Glomerular visceral epithelial cell (primary cell): ENCODE measurements around the gene KRTAP6-2.

Experiments used
- DNase-seq: peaks from one replicate; pipeline ENCODE4 v3.0.0-alpha.2; 2016; ENCODE audit errors: extremely low spot score

KRTAP6-2 gene, protein sequence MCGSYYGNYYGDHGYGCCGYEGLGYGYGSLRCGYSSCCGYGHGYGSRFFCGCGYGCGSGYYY

DNA sequence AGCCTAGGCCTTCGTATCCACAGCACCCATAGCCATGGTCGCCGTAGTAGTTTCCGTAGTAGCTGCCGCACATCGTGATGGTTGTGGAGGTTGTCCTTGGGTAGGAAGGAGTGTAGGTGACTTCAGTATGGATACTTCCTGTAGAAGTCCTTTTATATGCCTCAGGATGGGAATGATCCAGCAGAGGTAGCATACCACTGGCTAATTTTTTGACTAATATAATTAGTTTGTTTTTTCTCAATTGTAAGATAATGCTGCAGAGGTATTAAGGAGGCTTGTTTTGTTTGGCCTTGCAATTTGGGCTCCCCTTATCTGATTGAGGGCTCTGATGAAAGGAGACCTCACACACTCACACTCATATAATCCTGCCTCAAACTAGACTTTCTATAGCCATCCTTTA is at the start of gene KRTAP6-2:
Gene KRTAP6-2 (minus strand): TSS at position 101 of the 400 bp plus-strand sequence. CDS start 28 bp downstream, at position 73.
- DNase-seq, result no peak

DNA sequence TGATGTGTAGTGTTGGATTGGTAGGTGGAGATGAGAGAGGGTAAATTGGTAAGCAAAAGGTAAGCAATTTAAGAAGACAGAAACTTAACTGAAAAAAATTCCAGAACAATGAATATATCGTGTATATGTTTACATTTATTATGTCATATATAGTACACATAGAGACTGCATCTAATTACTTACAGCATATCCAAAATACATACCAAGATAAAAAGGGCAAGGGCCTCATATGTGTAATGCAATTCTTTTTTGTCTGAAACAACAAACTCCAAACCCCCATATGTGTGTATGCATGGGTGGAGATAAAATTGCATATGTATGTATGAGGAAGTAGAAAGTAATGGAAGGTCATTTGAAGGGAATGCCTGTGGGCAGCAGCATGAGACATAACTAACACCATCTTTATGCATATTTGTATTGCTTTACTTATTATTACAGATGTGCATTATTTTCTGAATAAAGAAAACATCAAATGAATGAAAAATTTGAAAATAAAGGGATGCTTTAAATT is 48.3 kb upstream of the KRTAP6-2 start:
- DNase-seq, result no peak

DNA sequence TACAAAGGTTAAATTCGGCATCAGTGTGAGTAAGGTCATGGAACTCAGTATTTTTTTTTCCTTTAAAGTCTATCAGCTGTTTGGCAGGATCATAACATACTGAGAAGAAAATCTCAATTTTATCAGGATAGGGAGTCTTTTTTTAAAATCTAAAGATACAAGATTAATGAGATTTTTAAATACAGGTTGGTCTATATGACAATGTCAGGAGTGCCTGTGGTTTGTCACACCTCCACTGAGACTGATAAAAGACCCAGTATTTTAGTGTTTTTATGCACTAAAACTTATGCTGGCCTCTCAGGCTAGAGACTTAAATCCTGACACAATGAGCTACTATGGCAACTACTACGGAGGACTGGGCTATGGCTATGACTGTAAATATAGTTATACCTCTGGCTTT is 43.9 kb upstream of the KRTAP6-2 start, which contains the start of gene KRTAP20-3:
Gene KRTAP20-3 (plus strand): TSS at position 301 of the 400 bp plus-strand sequence.
- DNase-seq, result no peak

DNA sequence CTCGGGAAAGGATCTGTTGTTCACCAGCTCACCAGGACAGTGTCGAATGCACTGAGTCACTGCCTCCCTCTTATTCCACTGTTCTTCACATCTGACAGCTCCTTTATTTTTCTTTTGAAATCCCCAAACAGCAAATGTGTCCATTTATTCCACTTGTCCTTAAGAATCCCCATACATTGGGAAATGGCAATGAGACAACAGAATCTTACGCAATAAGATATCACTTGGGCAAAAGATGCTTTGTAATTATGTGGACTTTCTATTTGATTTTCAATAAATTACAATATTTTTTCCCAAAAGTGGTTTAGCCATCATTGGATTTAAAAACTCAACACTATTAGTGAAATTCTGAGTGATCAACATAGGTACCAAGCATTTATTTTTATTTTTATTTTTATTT is 40.0 kb upstream of the KRTAP6-2 start:
- no peak for DNase-seq

DNA sequence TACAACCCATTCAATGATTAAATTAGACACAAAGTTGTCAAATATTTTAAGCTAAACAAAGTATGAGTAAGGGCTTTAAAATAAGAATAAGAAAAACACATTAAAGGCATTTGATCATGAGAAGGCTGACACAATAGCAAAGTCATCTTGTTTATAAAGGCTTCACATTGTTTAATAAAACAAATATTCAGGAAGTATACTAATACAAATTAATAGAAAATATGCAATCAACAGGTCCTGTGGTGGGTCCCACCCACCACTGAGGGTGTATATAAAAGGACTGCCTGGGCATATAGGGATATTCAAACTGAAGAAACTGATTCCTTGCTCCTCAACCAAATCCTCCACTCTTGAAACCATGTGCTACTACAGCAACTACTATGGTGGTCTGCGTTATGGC is 36.2 kb upstream of the KRTAP6-2 start, which contains the start of gene KRTAP20-2:
Gene KRTAP20-2 (plus strand): TSS at position 301 of the 400 bp plus-strand sequence. CDS start 58 bp downstream, at position 359.
- no peak for DNase-seq

DNA sequence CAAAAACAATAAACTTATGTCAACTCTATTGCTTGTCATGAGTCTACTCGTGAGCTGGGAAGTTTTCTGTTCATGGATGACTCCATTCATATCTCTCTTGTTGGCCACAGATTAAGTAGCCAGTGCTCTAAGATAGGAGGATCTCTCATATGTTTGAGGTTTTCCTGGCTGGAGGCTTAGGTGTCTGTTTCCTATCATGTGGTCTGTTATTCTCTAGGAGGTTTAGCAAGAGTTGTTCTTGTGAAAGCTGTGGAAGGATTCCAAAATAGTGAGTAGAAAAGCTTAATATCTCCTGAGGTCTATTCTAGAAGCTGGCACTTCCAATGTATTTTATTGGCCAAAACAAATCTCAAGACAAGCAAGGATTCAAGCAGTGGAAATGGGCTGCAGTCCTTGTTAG is 30.5 kb upstream of the KRTAP6-2 start:
- no peak for DNase-seq

DNA sequence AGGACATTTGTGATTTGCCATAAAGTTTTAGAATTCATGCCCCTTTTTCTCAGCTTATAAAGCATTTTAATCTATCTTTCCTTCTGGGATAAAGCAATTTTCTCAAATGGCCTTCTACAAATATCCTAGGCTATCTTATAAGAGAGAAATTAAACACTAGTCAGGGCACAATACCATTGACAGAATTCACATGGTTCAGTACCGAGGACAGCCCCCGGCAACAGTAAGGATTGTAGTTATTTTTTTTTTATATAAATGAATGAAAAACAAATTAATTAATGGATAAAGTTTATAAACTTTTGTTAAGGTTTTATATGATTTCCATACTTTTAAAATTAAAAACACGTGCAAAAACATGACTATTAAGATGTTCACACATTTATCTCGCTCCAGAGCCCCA is 29.4 kb upstream of the KRTAP6-2 start:
- no peak for DNase-seq

DNA sequence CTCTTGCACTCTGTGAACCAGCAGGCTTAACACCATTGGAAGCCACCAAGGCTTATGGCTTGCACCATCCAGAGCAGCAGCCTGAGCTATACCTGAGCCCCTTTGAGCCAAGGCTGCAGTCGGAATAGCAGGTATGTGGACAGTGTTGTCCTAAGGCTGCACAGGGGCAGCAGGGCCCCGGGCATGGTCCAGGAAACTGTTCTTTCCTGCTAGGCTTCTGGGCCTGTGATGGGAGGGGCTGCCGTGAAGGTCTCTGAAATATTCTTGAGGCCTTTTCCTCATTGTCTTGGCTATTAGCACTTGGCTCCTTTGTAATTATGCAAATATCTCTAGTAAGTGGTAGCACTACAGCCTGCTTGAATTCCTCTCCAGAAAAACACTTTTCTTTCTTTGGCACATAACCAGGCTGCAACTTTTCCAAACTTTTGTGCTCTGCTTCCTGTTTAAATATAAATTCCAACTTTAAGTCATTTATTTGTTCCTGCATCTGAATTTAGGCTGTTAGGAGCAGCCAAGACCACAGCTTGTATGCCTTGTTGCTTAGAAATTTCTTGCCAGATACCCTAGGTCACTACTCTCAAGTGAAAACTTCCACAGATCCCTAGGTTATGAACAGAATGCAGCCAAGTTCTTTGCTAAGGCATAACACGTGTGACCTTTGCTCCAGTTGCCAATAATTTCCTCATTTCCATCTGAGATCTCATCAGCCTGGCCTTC is 26.9 kb upstream of the KRTAP6-2 start:
- DNase-seq, result no peak

DNA sequence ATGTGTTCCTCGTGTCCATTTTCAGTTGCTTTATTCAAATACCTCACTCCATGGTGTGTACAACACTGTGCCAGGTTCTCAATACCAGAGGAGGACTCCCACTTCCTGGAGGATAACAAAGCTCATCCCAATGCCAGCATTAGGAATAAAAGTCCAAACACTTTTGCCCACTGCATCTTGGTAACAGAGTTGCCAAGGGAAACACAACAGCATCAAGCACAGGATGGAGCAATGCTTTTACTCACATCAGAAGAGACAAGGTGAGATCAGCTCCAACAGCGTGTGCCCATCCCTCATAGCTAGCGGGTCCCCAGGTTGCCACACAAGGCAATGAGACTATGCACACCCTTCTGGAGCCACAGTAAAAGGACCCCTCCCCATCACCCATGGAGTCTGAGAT is 24.7 kb upstream of the KRTAP6-2 start:
- DNase-seq, result no peak

DNA sequence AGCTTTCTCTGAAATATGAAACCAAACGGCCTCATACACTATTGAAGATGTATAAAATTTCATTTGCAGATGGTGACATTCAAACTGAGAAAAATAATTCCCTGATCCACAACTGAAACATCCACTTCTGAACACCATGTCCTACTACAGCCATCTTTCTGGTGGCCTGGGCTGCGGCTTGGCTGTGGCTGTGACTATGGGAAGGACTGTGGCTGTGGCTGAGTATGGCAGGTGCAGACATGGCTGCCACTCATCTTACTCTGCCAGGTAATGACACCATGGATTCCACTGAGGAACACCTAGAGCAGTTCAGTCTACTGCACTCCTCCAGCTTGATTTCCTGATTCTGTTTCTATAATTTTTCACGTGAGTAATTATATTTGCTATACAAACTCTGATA is 21.8 kb upstream of the KRTAP6-2 start, which contains the start of gene KRTAP20-4:
Gene KRTAP20-4 (plus strand): TSS at position 106 of the 400 bp plus-strand sequence.
- no peak for DNase-seq

DNA sequence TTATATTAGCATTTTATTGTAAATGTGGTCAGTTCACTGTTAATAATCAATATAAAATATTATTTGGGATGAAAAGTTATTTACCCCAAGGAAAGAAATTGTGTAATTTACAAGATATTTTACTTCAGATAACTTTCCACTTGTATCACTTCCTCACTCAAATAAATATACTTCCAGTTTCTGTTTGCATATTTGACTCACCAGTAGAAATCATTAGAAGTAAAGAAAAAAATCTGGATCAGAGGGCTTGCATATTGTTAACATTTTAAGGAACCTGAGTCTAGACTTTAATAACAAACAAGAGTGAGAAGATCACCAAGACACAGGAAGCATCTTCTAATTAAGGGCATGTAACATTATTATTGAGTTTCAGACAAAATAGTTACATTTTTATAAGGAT is 21.4 kb upstream of the KRTAP6-2 start:
- no peak for DNase-seq

DNA sequence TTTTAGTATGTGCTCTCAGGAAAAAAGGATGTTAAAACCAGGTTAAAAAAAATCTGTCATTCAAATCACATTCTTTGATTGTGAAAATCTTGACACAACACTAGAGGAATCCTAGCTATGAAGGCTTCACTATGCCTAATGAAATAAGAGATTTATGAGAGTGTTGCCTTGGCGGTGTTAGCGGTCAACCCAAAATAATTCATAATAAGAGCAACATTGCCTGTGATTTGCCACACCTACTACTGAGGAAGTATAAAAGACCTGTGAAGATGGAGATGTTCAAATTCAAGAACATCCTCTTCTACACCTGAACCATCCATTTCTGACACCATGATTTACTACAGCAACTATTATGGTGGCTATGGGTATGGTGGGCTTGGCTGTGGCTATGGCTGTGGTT is 17.4 kb upstream of the KRTAP6-2 start, which contains the start of gene KRTAP20-1:
Gene KRTAP20-1 (plus strand): TSS at position 301 of the 400 bp plus-strand sequence. CDS start 30 bp downstream, at position 331.
- no peak for DNase-seq

DNA sequence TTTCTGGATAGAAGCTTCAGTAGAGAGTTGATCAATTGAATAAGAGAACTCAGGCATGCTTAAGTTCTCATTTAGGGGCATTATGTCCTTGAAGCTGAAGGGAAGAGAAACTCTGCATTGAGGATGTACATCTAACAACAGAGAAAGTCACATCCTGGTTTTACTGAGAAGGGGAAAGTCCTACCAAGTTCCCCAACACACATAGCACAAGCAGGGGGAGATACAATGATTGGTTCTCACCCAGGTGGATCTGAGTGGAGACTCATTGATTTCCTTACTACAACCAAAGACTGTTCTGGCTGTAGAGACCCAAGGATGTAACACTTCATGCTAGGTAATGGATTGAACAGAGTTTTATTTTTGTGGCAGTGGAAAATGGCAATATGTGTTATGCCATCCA is 16.5 kb upstream of the KRTAP6-2 start:
- no peak for DNase-seq

DNA sequence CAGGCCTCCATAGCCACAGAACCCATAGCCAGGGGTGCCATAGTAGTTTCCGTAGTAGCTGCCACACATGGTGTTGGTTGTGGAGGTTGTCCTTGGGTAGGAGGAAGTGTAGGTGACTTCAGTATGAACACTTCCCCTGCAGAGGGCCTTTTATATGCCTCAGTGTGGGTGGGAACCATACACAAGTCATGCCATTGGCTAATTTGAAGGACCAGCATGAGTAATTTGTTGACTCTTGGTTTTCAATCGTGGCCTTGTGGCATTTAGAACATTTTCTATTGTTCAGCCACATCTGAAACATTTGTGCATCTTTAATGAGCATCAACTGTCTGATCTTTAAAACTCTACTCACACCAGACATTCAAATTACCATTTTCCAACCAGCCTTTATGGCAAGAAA is 15.1 kb upstream of the KRTAP6-2 start, which contains the start of gene KRTAP6-1:
Gene KRTAP6-1 (minus strand): TSS at position 95 of the 400 bp plus-strand sequence. CDS start 26 bp downstream, at position 69.
- no peak for DNase-seq

DNA sequence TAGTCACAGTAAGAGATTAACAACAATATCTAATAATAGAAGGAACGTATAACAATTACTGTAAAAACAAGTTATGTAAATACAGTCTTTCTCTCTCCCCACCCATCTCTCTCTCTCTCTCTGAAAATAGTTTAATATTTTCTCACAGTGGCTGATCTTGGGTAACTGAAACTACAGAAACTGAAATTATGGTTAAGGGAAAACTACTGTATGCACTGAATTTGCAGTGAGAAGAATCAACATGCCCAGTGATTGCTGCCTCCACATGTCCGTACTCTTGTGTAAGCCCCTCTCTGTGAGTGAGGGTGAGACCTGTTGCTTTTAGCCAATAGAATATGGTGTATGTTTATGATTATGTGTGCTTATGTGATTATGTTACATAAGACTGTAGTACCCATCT is 13.4 kb upstream of the KRTAP6-2 start:
- no peak for DNase-seq

DNA sequence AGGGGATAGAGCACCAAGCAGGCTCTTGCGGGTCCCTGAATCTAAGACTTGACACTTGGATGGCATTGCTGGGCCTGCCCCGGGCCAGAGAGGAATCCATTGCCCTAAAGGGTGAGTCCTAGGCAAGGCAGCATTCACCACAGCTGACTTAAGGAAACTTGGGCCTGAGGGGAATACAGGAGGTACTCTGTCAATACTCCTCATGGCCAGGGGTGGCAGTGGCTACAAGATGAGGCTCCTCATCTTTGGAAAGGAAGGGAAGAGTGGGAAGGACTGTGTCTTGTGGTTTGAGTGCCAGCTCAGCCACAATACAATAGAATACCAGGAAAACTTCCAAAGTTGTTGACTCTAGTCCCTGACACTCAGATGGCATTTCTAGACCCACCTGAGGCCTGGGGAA is 7.3 kb upstream of the KRTAP6-2 start:
- DNase-seq, result no peak

DNA sequence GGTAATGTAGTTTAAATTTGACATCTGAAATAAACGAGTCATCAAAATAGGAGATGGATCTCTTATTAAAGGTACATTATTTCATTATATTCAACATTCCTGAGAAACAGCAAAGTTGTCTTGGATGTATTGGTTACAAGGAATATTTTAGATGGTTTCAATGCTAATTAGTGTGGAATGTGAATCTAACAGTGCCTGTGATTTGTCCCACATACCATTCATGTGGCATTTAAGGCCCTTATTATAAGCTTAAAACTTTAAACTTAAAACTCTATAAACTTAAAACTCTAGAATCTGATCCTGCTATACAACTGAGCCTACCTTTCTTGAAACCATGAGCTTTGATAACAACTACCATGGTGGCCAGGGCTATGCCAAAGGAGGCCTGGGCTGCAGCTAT is 2.1 kb upstream of the KRTAP6-2 start, which contains the start of gene KRTAP22-1:
Gene KRTAP22-1 (plus strand): TSS at position 301 of the 400 bp plus-strand sequence.
- no peak for DNase-seq

DNA sequence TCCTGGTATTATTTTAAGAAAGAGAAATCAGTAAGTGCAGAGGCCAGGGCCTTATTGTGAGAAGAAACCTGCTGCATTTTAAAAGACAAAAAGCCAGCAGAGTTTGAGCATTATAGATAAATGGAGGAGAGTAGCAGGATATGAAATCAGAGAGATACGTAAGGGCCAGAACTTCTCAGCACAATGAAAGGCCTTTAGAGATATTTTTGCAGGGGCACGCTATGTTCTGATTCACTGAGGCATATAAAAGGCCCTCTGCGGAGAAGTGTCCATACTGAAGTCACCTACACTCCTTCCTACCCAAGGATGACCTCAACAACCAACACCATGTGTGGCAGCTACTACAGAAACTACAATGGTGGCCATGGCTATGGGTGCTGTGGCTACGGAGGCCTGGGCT is 6.6 kb downstream of the KRTAP6-2 start, which contains the start of gene KRTAP6-3:
Gene KRTAP6-3 (plus strand): TSS at position 301 of the 400 bp plus-strand sequence. CDS start 6 bp downstream, at position 307.
- DNase-seq, result no peak

DNA sequence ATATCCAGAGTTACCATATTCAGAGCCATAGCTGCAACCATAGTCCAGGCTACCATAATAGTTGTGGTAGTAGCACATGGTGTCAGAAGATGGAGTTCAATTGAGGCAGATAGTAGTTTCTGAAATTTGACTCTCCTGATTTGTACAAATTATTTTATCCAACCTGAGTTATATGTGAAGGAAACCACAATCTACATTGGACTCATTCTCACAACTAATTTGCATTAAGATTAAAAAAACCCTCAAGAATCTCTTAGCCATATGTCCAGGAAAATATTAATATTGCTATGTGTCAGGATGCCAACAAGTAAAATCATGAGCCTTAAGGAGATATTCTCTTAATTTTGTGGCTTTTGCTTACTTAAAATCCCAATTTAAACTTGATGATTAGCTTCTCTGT is 8.4 kb downstream of the KRTAP6-2 start, which contains the start of gene KRTAP22-2:
Gene KRTAP22-2 (minus strand): TSS at position 101 of the 400 bp plus-strand sequence.
- no peak for DNase-seq

DNA sequence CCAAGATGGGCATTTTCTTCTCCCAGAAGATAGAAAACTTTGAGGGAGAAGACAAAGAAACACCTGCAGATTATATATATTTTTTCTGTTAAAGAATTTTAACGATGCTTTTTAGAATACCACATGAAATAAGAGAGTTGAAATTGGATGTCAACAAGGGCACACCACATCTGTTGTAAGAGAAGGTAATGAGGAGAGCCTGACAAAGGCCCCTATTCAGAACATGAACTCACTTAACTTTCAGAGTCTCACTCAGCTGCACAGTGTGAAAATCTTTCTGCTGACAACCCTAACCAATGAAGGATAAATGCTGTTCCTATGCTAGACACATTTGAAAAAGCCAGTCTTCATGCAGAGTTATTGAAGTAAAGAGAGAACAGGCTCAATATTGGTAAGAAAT is 15.8 kb downstream of the KRTAP6-2 start:
- DNase-seq, result no peak

DNA sequence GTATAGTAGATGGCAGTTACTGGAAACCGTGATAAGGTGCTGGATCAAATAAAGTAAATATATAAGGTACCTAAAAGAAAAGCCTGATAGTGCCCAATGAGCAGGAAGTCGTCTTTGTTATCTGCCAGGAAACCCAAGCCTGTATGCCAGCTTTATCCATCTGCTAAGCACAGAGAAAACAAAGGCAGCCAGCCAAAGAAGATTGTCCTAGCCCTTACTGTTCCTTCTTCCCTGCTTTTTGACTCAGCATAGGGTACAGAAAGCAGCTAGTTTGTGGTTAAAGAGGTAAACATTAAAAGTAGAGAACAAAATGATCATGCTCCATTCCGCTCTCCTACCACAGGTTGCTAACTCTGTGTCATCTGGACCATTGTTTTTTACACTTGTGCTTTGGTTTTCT is 18.6 kb downstream of the KRTAP6-2 start:
- DNase-seq, result no peak

DNA sequence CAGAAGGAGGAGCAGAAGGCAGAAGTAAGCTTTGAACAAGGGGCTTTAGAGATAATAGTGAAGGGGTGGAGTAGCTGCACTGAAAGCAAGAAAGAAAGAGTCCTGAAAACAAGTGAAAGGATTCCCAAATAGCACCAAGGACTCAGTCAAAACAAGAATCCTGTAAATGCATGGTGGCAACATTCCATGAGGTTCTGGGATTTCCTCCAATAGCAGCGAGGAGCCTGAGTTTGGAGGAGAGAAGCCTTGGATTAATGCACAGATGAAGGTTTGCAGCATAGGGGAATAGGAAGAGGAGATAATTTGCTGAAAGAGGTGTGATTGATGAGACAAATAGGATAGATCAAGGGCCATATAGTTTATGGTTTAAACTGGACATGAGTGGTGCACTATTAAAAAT is 19.4 kb downstream of the KRTAP6-2 start:
- DNase-seq, result no peak

DNA sequence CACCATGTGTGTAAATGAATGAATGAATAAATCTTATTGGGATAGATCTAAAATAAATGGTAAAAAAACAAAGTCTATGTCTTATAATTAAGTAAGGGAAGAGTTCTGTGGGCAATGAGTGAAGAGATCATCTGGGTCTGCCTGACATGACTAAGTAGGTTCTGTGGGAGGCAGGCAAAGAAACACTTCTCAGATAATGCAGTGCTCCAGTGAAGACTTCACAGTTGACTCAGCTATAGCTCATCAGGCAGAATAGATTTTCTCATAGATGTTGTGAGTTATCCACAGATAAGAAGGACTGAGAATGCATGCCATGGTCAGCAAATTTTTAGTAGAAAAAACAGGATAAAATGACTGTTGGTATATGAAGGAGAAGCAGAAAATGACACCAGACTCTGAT is 20.9 kb downstream of the KRTAP6-2 start:
- DNase-seq, result no peak
